Psoas muscle (tissue), 8 donors: Measurements from ENCODE around the gene HSBP1L1. TPM values are rescaled to one million over a fixed set of nuclear protein-coding genes. Genes with fewer than 3 reads are reported as not detected.
A peak's percentile ranks its signal among the peaks of the same experiment; 100 is the strongest.

ENCODE experiments used
- ATAC-seq, 4 donors: fragments of 200-7000 bp; cut with Tn5 transposase; one replicate each; pipeline ENCODE4 v1.9.1; 2020; ENCODE audit warnings: moderate library complexity in 3 of 4, mild to moderate bottlenecking in 2 of 4
- DNase-seq, 2 donors: peaks; one replicate each; pipeline ENCODE4 v3.0.0-alpha.2; 2020
- H3K27ac ChIP-seq: fragments of 200-600 bp; one replicate; pipeline ENCODE4 v1.8.0; 2022
- H3K27me3 ChIP-seq, 3 donors: fragments of 200-600 bp in 1 of 3; one replicate each; pipeline versions ENCODE4 v1.6.1 to v1.8.0; 2013 to 2022; ENCODE audit warnings: low read length in 2 of 3, mild to moderate bottlenecking in 2 of 3, moderate library complexity in 1 of 3; ENCODE audit not compliant: insufficient read depth in 3 of 3
- H3K36me3 ChIP-seq, 2 donors: fragments of 200-600 bp in 1 of 2; one replicate each; pipeline versions ENCODE4 v1.6.1 to v1.8.0; 2013 to 2022; ENCODE audit warnings: low read depth in 1 of 2, mild to moderate bottlenecking in 1 of 2, moderate library complexity in 1 of 2; ENCODE audit not compliant: insufficient read depth in 1 of 2
- H3K4me1 ChIP-seq: fragments of 200-600 bp; one replicate; pipeline ENCODE4 v1.8.0; 2022
- H3K4me3 ChIP-seq: fragments of 200-600 bp; one replicate; pipeline ENCODE4 v1.8.0; 2022; ENCODE audit warnings: mild to moderate bottlenecking
- H3K9me3 ChIP-seq: fragments of 200-600 bp; one replicate; pipeline ENCODE4 v1.8.0; 2022
- CTCF ChIP-seq: fragments of 200-600 bp; IDR thresholded peaks from one replicate; pipeline ENCODE4 v1.8.0; 2022; ENCODE audit warnings: antibody characterized with exemption
- WGBS, 3 donors: extraction: QIAGEN DNeasy Blood & Tissue Kit; methylation state at CpG; one replicate each; pipeline versions ENCODE4 v1.1.6 to v1.1.7; 2013; 5-methylcytosine and 5-hydroxymethylcytosine counted together
- intact Hi-C, 2 donors: fragments of 100-400 bp; cut with DNase I; formaldehyde crosslinking; loops; one replicate each; pipeline versions ENCODE4 v1.11.0 to v1.14.2; 2022
- polyA plus RNA-seq, 3 donors: library from polyadenylated mRNA; stranded (reverse); fragments of 200-250 nt; gene quantifications; one replicate each; pipeline ENCODE4 v1.2.3, GENCODE V29; 2013
- total RNA-seq, 4 donors: library from RNA; stranded (reverse); fragmentation: NEBNext Ultra II Directional in 2 of 4; extraction: Animal tissue kit (Norgen Biotek cat#: 25700) in 2 of 4; gene quantifications; one replicate each; pipeline versions ENCODE4 v1.2.1 to v1.2.4, GENCODE V29; 2021 to 2023
- donor health status: healthy with polysubstance abuse.
- donor health status: DM: no; HTN: no; CAD: no; lungs with moderate emphysema.
- donor health status: Bipolar disorder and iron deficiency.
- donor health status: healthy.
- donor health status: DM: yes; HTN: yes; CAD: no.
- donor health status: DM: no; HTN: no; CAD: no.
- donor health status: DM: no; HTN: no; CAD: no.
- donor health status: DM: yes; HTN: yes; CAD: no.

The HSBP1L1 gene
- total and polyA plus RNA-seq, 7 donors = 2.5 to 11.9 (median 8.7) TPM

GRCh38 chr18:79973517-79973916, 9.1 kb downstream of the HSBP1L1 start:
- WGBS, 3 donors = 86 to 89% (median 87%) methylated on average over 16 of the region's 16 CpGs
- Histone ChIP-seq H3K9me3 (no peaks in the 10 kb centered on the region), H3K36me3 (peaks cover 3 to 70% of the 10 kb centered on the region in 2 donors), H3K4me3 (no peak overlapping the region), H3K4me1 (no peaks in the 10 kb centered on the region), H3K27ac (no peak overlapping the region), H3K27me3 (no peaks in the 10 kb centered on the region)
- ATAC-seq (no peak), DNase-seq (no peak)
- no peak for TF ChIP-seq CTCF
- intact Hi-C loops = no loop called here

- H3K9me3 ChIP-seq = no peaks in the 10 kb centered on the region
- H3K4me1 ChIP-seq = no peaks in the 10 kb centered on the region
- no peak overlapping the region for H3K4me3 ChIP-seq
- H3K36me3 ChIP-seq = peaks cover 3 to 71% of the 10 kb centered on the region in 2 donors
- DNase-seq = no peak
- no peak for ATAC-seq
- no peak overlapping the region for H3K27ac ChIP-seq
- intact Hi-C loops = no loop called here
- H3K27me3 ChIP-seq = no peaks in the 10 kb centered on the region
- 92 to 100% (median 97%) methylated on average over 4 of the region's 4 CpGs for WGBS, 3 donors
- TF ChIP-seq CTCF = no peak
Measured at GRCh38 chr18:79974025-79974654, 9.7 kb downstream of the HSBP1L1 start.

GRCh38 chr18:79975043-79975442, 10.6 kb downstream of the HSBP1L1 start:
- no peaks in the 10 kb centered on the region for H3K4me1 ChIP-seq
- DNase-seq = no peak
- no peaks in the 10 kb centered on the region for H3K9me3 ChIP-seq
- no peaks in the 10 kb centered on the region for H3K27me3 ChIP-seq
- H3K4me3 ChIP-seq = no peak overlapping the region
- H3K36me3 ChIP-seq = peaks cover 3 to 72% of the 10 kb centered on the region in 2 donors
- H3K27ac ChIP-seq = no peak overlapping the region
- 88 to 92% (median 89%) methylated on average over 4 of the region's 4 CpGs for WGBS, 3 donors
- no peak for ATAC-seq
- intact Hi-C loops = no loop called here
- TF ChIP-seq CTCF = no peak

- Histone ChIP-seq H3K4me3 (no peak overlapping the region), H3K36me3 (peaks cover 3 to 62% of the 10 kb centered on the region in 2 donors), H3K27me3 (no peaks in the 10 kb centered on the region), H3K9me3 (no peaks in the 10 kb centered on the region), H3K4me1 (no peaks in the 10 kb centered on the region), H3K27ac (no peak overlapping the region)
- intact Hi-C loops = no loop called here
- no peak for DNase-seq
- ATAC-seq = peak in 1 of 4 donors; percentile 45
- WGBS, 3 donors = 71 to 81% (median 79%) methylated on average over 14 of the region's 14 CpGs
- no peak for TF ChIP-seq CTCF
Measured at GRCh38 chr18:79975985-79976680, 11.7 kb downstream of the HSBP1L1 start.
